Muscle of leg (tissue), 11 donors: Measurements from ENCODE around the gene MYZAP. TPM values are rescaled to one million over a fixed set of nuclear protein-coding genes. Genes with fewer than 3 reads are reported as not detected.

Experiments used
- DNase-seq: peaks from one replicate; pipeline ENCODE4 v3.0.0; 2013
- H3K27ac ChIP-seq: one replicate; pipeline ENCODE4 v1.5.1; 2013; ENCODE audit warnings: mild to moderate bottlenecking, low read length, control low read depth
- H3K27me3 ChIP-seq: one replicate; pipeline ENCODE4 v1.6.1; 2013; ENCODE audit warnings: low read length; ENCODE audit not compliant: control insufficient read depth, insufficient read depth
- H3K36me3 ChIP-seq: one replicate; pipeline ENCODE4 v1.6.1; 2013; ENCODE audit warnings: low read length; ENCODE audit not compliant: control insufficient read depth, insufficient read depth
- H3K4me1 ChIP-seq: one replicate; pipeline ENCODE4 v1.6.1; 2013; ENCODE audit warnings: low read length; ENCODE audit not compliant: control insufficient read depth, insufficient read depth
- H3K4me3 ChIP-seq: one replicate; pipeline ENCODE4 v1.5.1; 2013; ENCODE audit warnings: low read length, control low read depth
- H3K9me3 ChIP-seq: replicated peaks from 2 replicates; pipeline ENCODE4 v1.6.1; 2013; ENCODE audit warnings: low read depth, low read length; ENCODE audit not compliant: control insufficient read depth
- WGBS: methylation state at CpG from one replicate; pipeline ENCODE4 v1.1.5; 2013; ENCODE audit warnings: missing lambda C conversion rate; ENCODE audit not compliant: insufficient coverage; 5-methylcytosine and 5-hydroxymethylcytosine counted together
- polyA plus RNA-seq, 8 donors: library from polyadenylated mRNA; unstranded; fragments of 120-200 nt; gene quantifications; one replicate each; pipeline versions ENCODE4 v1.2.1 to v1.2.3, GENCODE V29; 2013; ENCODE audit warnings: inconsistent platforms in 1 of 8, low replicate concordance in 1 of 8; ENCODE audit not compliant: insufficient read length in 8 of 8, insufficient read depth in 1 of 8
- total RNA-seq: library from RNA; stranded (reverse); fragments of 120-200 nt; gene quantifications from one replicate; pipeline ENCODE4 v1.2.4, GENCODE V29; 2013

The MYZAP gene
- total and polyA plus RNA-seq, 9 donors: 2.4 to 4.9 (median 4.0) TPM

GRCh38 chr15:57589281-57589680 is 2.4 kb upstream of the MYZAP start:
- H3K4me3 ChIP-seq: no peak overlapping the region
- WGBS: no CpG with 5 or more reads among the region's 1 CpG
- no peaks in the 10 kb centered on the region for H3K36me3 ChIP-seq
- H3K27ac ChIP-seq: peak overlapping the region; percentile 69
- DNase-seq: peak; percentile 86
- H3K27me3 ChIP-seq: peaks cover 13% of the 10 kb centered on the region
- H3K9me3 ChIP-seq: no peaks in the 10 kb centered on the region
- peaks cover 20% of the 10 kb centered on the region for H3K4me1 ChIP-seq

GRCh38 chr15:57589754-57590153 is 1.9 kb upstream of the MYZAP start:
- Histone ChIP-seq H3K9me3 (no peaks in the 10 kb centered on the region), H3K27me3 (peaks cover 13% of the 10 kb centered on the region), H3K36me3 (no peaks in the 10 kb centered on the region), H3K4me1 (peaks cover 20% of the 10 kb centered on the region), H3K4me3 (no peak overlapping the region), H3K27ac (peak overlapping the region; percentile 69)
- DNase-seq: peak; percentile 61
- 0% methylated on average over 1 of the region's 2 CpGs for WGBS

- Histone ChIP-seq H3K4me3 (peak overlapping the region; percentile 36), H3K36me3 (no peaks in the 10 kb centered on the region), H3K4me1 (peaks cover 22% of the 10 kb centered on the region), H3K9me3 (no peaks in the 10 kb centered on the region), H3K27ac (no peak overlapping the region), H3K27me3 (peaks cover 13% of the 10 kb centered on the region)
- WGBS: 16% methylated on average over 15 of the region's 18 CpGs
- no peak for DNase-seq
Observed at GRCh38 chr15:57591237-57591821, 375 bp upstream of the MYZAP start.

GRCh38 chr15:57592426-57592825 is 722 bp downstream of the MYZAP start:
- H3K9me3 ChIP-seq: no peaks in the 10 kb centered on the region
- no peaks in the 10 kb centered on the region for H3K36me3 ChIP-seq
- no CpG with 5 or more reads among the region's 5 CpGs for WGBS
- no peak overlapping the region for H3K27ac ChIP-seq
- H3K27me3 ChIP-seq: peaks cover 13% of the 10 kb centered on the region
- no peak for DNase-seq
- H3K4me3 ChIP-seq: peak overlapping the region; percentile 45
- H3K4me1 ChIP-seq: peaks cover 22% of the 10 kb centered on the region

- no peak overlapping the region for H3K4me3 ChIP-seq
Observed at GRCh38 chr15:57592836-57593420, 1.2 kb downstream of the MYZAP start.

GRCh38 chr15:57594479-57594878 is 2.8 kb downstream of the MYZAP start:
- DNase-seq: no peak
- H3K4me3 ChIP-seq: no peak overlapping the region
- H3K36me3 ChIP-seq: no peaks in the 10 kb centered on the region
- H3K27me3 ChIP-seq: peaks cover 13% of the 10 kb centered on the region
- H3K9me3 ChIP-seq: no peaks in the 10 kb centered on the region
- no peak overlapping the region for H3K27ac ChIP-seq
- H3K4me1 ChIP-seq: peaks cover 24% of the 10 kb centered on the region
- 90% methylated on average over 4 of the region's 6 CpGs for WGBS

More at GRCh38 chr15:57592836-57593420, 1.2 kb downstream of the MYZAP start:
- Histone ChIP-seq H3K9me3 (no peaks in the 10 kb centered on the region), H3K4me1 (peaks cover 24% of the 10 kb centered on the region), H3K27ac (no peak overlapping the region), H3K27me3 (peaks cover 13% of the 10 kb centered on the region), H3K36me3 (no peaks in the 10 kb centered on the region)
- DNase-seq: no peak
- 90% methylated on average over 3 of the region's 5 CpGs for WGBS

GRCh38 chr15:57595011-57595866 is 3.5 kb downstream of the MYZAP start:
- H3K27ac ChIP-seq: no peak overlapping the region
- DNase-seq: no peak
- H3K27me3 ChIP-seq: peaks cover 13% of the 10 kb centered on the region
- WGBS: 40% methylated on average over 2 of the region's 9 CpGs
- peaks cover 16% of the 10 kb centered on the region for H3K4me1 ChIP-seq
- no peaks in the 10 kb centered on the region for H3K9me3 ChIP-seq
- no peaks in the 10 kb centered on the region for H3K36me3 ChIP-seq
- H3K4me3 ChIP-seq: no peak overlapping the region

- Histone ChIP-seq H3K36me3 (no peaks in the 10 kb centered on the region), H3K27me3 (peaks cover 7% of the 10 kb centered on the region), H3K4me1 (peaks cover 13% of the 10 kb centered on the region), H3K27ac (no peak overlapping the region), H3K9me3 (no peaks in the 10 kb centered on the region), H3K4me3 (no peak overlapping the region)
- 84% methylated on average over 8 of the region's 8 CpGs for WGBS
- DNase-seq: no peak
Observed at GRCh38 chr15:57596301-57596855, 4.7 kb downstream of the MYZAP start.

- Histone ChIP-seq H3K27me3 (peaks cover 5% of the 10 kb centered on the region), H3K27ac (no peak overlapping the region), H3K36me3 (no peaks in the 10 kb centered on the region), H3K4me1 (peaks cover 10% of the 10 kb centered on the region), H3K4me3 (no peak overlapping the region), H3K9me3 (no peaks in the 10 kb centered on the region)
- 29% methylated on average over 1 of the region's 4 CpGs for WGBS
- no peak for DNase-seq
Observed at GRCh38 chr15:57596978-57597377, 5.3 kb downstream of the MYZAP start.

GRCh38 chr15:57597431-57597830 is 5.7 kb downstream of the MYZAP start:
- Histone ChIP-seq H3K36me3 (no peaks in the 10 kb centered on the region), H3K27ac (no peak overlapping the region), H3K9me3 (no peaks in the 10 kb centered on the region), H3K4me1 (peaks cover 7% of the 10 kb centered on the region), H3K4me3 (no peak overlapping the region), H3K27me3 (peaks cover 2% of the 10 kb centered on the region)
- 77% methylated on average over 3 of the region's 3 CpGs for WGBS
- no peak for DNase-seq
